B cell (primary cell): ENCODE measurements around the gene CCDC3.

Source experiments
- CTCF ChIP-seq: fragments of 200-600 bp; IDR thresholded peaks from one replicate; pipeline ENCODE4 v1.8.0; 2022; ENCODE audit warnings: antibody characterized with exemption, mild to moderate bottlenecking
- EZH2 ChIP-seq: IDR thresholded peaks from 2 replicates; pipeline ENCODE4 v1.6.1; 2012; ENCODE audit warnings: borderline replicate concordance, low read depth, mild to moderate bottlenecking, moderate library complexity, low read length; ENCODE audit not compliant: insufficient read depth, poor library complexity, severe bottlenecking

- TF ChIP-seq CTCF (no peak), EZH2 (no peak)
Observed at GRCh38 chr10:12995425-12995861, 6.1 kb downstream of the CCDC3 start.
